RKO (cell line): Measurements from ENCODE around the gene LEUTX.
"Not testable (repeated sequence)": the region's sequence is repeated elsewhere in the genome, so short reads cannot be mapped to it uniquely, and the experiment has no call there.

Experiments used
- DNase-seq: peaks from one replicate; pipeline ENCODE4 v3.0.0-alpha.2; 2016; ENCODE audit warnings: low spot score

The LEUTX gene

DNA sequence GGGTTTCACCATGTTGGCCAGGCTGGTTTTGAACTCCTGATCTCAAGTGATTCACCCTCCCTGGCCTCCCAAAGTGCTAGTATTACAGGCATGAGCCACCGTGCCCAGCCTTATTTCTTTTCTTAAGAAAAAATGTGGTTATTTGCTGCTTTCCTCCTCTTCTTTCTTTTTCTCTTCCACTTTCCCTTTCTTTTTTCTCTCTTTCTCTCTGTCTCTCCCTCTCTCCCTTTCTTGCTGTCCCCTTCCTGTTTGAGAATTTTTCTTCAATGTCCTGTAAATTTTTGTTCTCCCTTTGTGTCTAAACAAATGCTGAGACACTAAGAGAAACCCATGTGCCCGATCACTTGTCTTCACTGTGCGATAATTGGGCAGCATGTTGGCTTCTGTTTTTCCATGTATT is 2.2 kb downstream of the LEUTX start:
- no peak for DNase-seq

- no peak for DNase-seq
Measured at GRCh38 chr19:39788244-39788643, 9.6 kb downstream of the LEUTX start.

DNA sequence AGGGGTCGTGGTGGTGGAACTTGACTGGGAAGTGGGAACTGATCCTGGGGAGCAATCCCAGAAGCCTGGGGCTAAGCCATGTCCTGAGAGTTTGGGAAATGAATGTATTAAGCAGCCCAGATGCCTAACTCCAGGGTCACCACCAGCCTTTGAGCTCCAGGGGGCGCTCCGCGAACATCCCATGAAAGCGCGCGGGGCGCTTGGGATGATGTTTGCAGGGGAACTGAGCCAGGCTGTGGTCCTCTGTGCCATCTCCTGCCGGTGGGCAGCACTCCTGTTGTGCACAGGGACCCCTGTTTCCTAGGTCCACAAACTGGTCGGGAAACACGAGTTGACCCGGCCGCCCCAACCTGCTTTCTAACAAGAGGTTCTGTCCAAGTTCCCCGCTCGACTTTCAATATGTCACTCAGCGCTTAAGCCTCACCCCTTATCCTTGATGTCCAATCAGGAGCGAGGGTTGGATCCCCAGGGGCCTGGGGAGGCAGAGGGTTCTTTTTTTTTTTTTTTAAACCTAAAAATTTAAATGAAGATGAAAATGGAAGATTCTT is 14.4 kb downstream of the LEUTX start:
- peak; percentile 67 for DNase-seq

- DNase-seq = no peak
Measured at GRCh38 chr19:39795001-39795400, 16.3 kb downstream of the LEUTX start.

DNA sequence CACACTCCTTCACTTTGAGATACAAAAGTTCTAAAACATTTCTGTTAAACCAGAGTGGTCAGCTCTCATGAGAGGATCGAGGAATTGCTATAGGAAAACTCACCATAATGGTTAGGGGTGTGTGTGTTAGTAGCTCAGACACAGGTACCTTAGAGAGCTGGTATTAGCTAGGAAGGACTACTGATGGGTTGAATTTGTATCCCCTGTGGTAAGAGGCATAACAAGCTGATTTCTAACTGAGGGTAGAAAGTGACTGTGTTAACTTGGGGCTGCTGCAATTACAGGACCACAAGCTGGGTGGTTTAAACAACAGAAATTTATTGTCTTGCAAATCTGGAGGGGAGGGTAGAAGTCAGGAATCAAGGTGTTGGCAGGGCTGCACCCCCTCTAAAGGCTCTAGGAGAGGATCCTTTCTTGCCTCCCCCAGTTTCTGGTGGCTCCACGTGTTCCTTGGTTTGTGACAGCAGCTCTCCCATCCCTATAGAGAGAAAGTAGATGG is 17.4 kb downstream of the LEUTX start:
- no peak for DNase-seq

GRCh38 chr19:39797083-39797482 is 18.4 kb downstream of the LEUTX start:
- DNase-seq = no peak

GRCh38 chr19:39802958-39803357 is 24.3 kb downstream of the LEUTX start:
- no peak for DNase-seq

DNA sequence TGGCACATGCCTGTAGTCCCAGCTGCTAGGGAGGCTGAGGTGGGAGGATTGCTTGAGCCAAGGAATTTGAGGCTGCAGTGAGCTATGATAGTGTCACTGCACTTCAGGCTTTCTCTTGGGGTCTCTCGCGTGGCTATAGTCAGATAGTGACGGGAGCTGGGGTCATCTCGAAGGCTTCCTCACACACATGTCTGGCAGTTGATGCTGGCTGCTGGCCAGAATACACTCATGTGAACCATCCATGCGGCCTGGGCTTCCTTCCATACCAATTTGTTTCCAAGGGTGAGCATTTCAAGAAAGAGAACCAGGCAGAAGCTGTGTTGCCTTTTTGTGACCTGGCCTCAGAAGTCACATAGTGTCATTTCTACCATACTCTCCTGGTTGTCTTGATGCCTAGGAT is 26.4 kb downstream of the LEUTX start:
- DNase-seq = no peak

- DNase-seq = no peak
Measured at GRCh38 chr19:39807846-39808364, 29.3 kb downstream of the LEUTX start.

DNA sequence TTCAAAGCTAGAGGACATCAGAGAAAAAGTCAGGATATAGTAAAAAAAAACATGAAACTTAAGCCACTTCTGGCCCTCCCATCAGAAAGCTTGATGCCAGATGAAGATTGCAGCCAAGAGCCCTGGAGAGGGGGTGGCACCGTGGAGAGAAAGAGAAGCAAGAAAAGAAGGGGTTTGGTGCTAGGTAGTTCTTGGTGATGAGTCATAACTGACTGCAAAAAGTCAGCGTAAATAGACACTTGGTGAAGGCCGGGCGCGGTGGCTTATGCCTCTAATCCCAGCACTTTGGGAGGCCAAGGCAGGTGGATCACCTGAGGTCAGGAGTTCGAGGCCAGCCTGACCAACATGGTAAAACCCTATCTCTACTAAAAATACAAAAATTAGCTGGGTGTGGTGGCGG is 30.0 kb downstream of the LEUTX start:
- DNase-seq = peak; percentile 7

DNA sequence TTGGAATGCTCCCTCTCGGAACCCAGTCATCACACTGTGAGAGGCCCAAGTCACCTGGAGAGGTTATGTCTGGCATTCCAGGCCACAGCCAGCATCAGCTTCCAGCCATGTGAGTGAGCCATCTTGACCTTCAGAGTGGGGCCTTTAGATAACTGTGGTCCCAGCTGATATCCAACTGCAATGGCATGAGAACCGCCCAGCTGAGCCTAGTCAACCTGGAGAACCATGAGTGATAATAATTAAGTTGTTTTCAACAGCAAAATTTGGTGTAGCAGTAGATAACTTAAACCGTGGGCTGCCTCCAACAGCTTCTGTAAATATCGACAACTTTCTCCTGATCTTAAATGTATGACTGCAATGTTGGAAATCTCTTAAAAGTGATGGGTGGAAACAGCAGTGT is 30.7 kb downstream of the LEUTX start:
- no peak for DNase-seq

- DNase-seq = no peak
Measured at GRCh38 chr19:39810424-39810823, 31.8 kb downstream of the LEUTX start.

DNA sequence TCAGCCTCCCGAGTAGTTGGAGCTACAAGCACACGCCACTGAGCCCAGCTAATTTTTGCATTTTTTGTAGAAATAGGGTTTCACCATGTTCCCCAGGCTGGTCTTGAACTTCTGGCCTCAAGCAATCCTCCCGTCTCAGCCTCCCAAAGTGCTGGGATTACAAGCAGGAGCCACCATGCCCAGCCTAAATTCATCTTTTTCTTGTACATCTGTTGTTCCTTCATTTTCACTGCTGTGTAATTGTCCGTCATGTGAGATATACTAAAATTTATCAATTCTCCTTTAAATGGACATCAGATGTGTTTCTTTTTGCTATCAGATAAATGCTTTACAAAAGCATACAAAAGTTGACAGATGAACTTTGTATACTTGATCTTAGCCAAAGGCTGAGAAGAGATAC is 32.4 kb downstream of the LEUTX start:
- no peak for DNase-seq

DNA sequence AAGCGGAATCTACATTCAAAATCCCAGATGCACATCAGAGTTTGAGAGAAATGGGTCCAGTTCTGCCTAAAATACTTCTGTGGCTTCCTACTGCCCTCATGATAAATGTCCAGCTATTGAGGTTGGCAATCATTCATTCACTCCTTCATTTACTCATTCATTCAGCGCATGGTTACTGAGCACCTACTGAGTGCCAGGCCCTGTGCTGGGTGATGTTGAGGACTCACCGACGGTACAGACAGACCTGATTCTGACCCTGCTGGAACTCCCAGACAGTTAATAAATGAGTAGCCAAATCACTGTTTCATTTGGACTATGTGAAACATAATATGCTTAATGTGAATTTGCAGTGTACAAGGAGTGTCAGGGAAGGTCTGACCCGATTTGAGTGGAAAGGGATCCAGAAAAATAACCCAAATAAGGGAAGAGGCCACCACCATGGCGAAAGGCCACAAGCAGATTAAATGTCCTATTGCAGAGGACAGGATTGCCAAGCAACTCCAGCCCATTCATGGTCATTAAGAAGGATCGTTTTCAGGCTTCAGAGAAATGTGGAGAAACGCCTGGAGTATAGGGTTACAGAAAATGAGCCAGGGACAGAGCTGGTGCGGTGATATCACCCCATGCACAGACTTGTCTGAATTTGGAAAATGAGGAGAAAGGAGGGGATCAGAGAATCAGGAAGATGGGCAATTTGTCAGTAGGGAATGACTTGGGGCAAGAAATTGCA is 34.8 kb downstream of the LEUTX start:
- DNase-seq = no peak

- not testable (repeated sequence) for DNase-seq
Measured at GRCh38 chr19:39814111-39814510, 35.5 kb downstream of the LEUTX start.

DNA sequence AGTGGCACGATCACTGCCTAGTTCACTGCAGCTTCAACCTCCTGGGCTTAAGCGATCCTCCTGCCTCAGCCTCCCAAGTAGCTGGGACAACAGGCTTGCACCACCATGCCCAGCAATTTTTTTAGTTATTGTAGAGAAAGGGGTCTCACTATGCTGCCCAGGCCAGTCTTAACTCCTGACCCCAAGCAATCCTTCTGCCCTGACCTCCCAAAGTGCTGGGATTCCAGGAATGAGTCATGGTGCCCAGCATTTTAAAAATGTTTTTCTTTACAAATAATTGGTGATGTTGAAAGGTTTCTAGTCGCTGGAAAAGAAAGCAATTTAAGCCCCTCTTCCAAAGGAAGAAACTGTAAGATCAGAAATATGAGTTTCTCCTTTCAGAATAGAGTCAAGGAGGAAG is 35.9 kb downstream of the LEUTX start:
- no peak for DNase-seq

DNA sequence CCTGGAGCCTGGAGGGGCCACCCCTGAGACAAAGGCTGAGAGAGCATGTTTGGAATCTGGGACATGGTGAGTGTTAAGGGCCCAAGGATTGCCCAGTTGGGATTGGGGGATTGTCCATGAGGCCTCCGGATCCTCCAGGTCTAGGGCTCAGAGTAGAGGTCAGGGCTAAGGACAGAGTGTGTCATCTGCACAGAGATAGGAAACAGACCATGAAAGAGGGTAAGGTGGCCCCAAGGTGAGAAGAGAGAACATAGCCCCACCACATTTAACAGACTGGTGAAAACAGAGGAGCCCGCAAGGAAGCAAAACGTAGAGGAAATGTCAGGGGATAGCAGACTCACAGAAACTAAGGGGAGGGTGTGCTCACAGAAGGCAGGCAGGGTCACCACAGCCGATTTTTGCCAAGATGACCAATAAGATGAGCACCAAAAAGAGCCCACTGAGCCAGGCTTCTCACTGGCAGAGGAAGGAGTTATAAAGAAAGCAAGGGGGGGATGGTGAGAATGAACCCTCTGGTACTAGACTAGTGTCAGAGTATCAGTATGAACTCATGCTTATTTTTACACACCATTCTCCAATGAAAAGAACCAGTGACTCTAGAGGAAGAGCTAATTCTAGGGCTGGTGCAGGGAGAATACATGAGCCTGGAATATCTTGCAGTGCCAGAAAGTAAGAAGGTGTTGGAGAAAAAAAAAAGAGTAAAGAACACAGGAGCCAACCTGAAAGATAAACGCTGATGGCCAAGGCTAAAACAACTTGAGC is 37.8 kb downstream of the LEUTX start:
- DNase-seq = no peak

DNA sequence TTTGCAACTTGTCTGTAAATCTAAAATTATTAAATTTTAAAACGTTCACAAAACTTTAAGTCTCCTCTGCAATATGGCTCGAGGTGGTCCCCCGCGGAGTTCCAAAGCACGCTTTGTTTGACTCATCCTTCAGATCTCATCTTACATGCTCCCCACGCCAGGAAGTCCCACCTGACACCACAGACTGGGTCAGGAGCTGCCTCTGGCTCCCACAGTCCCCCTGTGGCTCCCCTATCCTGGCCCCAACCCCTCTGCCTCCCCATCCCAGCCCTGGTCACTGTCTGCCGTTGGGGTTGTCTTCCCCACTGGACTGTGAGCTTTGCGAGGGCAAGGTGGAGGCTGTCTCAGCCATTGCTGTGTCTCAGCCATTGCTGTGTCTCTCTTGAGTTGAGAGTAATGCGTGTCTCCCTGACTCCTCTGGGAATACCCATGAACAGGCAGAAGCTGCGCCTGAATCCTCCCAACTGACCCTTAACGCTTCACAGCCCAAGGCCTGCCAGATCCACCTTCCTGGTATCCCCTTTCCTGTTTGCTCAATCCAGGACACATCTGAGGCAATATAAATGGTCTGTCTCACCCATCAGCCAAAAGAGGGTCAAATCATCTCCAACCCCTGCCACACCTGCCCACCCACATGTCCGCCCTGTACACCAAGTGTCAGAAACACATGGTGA is 39.4 kb downstream of the LEUTX start:
- DNase-seq = no peak

GRCh38 chr19:39818626-39819097 is 40.0 kb downstream of the LEUTX start:
- no peak for DNase-seq

DNA sequence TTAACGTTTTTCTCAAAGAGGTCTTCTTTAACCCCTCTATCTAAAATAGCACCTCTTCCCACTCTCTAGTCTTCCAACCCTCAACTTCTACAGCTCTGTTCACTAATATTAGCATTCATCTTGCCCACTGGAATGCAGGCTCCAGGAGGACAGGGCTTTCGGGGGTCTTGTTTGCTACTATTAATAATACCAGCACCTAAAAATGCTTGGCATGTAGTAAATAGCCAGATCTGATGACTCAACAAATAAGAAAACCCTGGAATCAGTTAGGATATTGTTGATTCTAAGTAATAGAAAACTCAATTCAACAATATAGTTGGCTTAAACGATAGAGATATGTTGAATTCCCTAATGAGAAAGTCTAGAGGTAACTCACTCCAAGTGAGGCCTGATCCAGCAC is 41.1 kb downstream of the LEUTX start:
- no peak for DNase-seq

- DNase-seq = no peak
Measured at GRCh38 chr19:39820696-39821095, 42.0 kb downstream of the LEUTX start.

- DNase-seq = no peak
Measured at GRCh38 chr19:39823686-39824085, 45.0 kb downstream of the LEUTX start.
